Ovary (tissue), 9 donors: ENCODE results near the gene ELOB. TPM values are rescaled to one million over a fixed set of nuclear protein-coding genes. Genes with fewer than 3 reads are reported as not detected.
"Not testable (repeated sequence)": the region's sequence is repeated elsewhere in the genome, so short reads cannot be mapped to it uniquely, and the experiment has no call there.

Experiments
- DNase-seq, 5 donors: peaks; one replicate each; pipeline ENCODE4 v3.0.0-alpha.2; 2019 to 2020
- H3K27ac ChIP-seq, 2 donors: fragments of 200-600 bp; one replicate each; pipeline versions ENCODE4 v1.5.1 to v1.8.0; 2019 to 2022
- H3K27me3 ChIP-seq: fragments of 200-600 bp; one replicate; pipeline ENCODE4 v1.8.0; 2022
- H3K36me3 ChIP-seq: fragments of 200-600 bp; sonication (generic); one replicate; pipeline ENCODE4 v1.5.1; 2019
- H3K4me1 ChIP-seq: one replicate; pipeline ENCODE4 v1.8.1; 2013; ENCODE audit warnings: mild to moderate bottlenecking, moderate library complexity; ENCODE audit not compliant: insufficient read depth
- H3K4me3 ChIP-seq: fragments of 200-600 bp; sonication (generic); one replicate; pipeline ENCODE4 v1.5.1; 2017
- H3K9me3 ChIP-seq, 2 donors: fragments of 200-600 bp in 1 of 2; sonication (generic) in 1 of 2; one replicate each; pipeline versions ENCODE4 v1.5.1 to v1.8.1; 2013 to 2019; ENCODE audit warnings: mild to moderate bottlenecking in 1 of 2, moderate library complexity in 1 of 2
- CTCF ChIP-seq, 3 donors: fragments of 450-650 bp in 2 of 3; fragments of 200-600 bp in 1 of 3; IDR thresholded peaks; one replicate each; pipeline versions ENCODE4 v1.5.1 to v1.8.0; 2016 to 2022; ENCODE audit warnings: antibody characterized with exemption in 3 of 3, mild to moderate bottlenecking in 1 of 3
- EP300 ChIP-seq: sonication (generic); formaldehyde crosslinking; IDR thresholded peaks from one replicate; pipeline ENCODE4 v1.6.1; 2017; ENCODE audit warnings: antibody characterized with exemption
- POLR2A ChIP-seq: fragments of 450-650 bp; IDR thresholded peaks from one replicate; pipeline ENCODE4 v1.6.1; 2017; ENCODE audit warnings: antibody characterized with exemption, mild to moderate bottlenecking, moderate library complexity
- WGBS, 3 donors: extraction: QIAGEN DNeasy Blood & Tissue Kit in 1 of 3; methylation state at CpG; one replicate each; pipeline versions ENCODE4 v1.1.5 to v1.1.7; 2013 to 2017; 5-methylcytosine and 5-hydroxymethylcytosine counted together
- intact Hi-C, 4 donors: fragments of 100-400 bp; cut with DNase I; formaldehyde crosslinking; loops; one replicate each; pipeline versions ENCODE4 v1.11.0 to v1.15.1; 2022 to 2023
- polyA plus RNA-seq, 2 donors: library from polyadenylated mRNA; stranded (reverse); fragments of 200-250 nt in 1 of 2; fragments of 350-450 nt in 1 of 2; fragmentation: Illumina TruSeq in 1 of 2; extraction: RNeasy Lipid Tissue Mini Kit (QIAGEN cat#74804) in 1 of 2; gene quantifications; one replicate each; pipeline ENCODE4 v1.2.3, GENCODE V29; 2013 to 2014
- small RNA-seq: library from RNA; depleted of rRNA; stranded (forward); fragments of <200 nt; gene quantifications from one replicate; pipeline ENCODE3, GENCODE V24; 2016
- total RNA-seq, 7 donors: library from RNA; depleted of rRNA in 2 of 7; stranded (reverse); fragments of >200 nt in 2 of 7; fragmentation: NEBNext Ultra II Directional in 3 of 7; extraction: Animal tissue kit (Norgen Biotek cat#: 25700) in 3 of 7; gene quantifications; one replicate each; pipeline versions ENCODE4 v1.1.0 to v1.2.4, GENCODE V29; 2016 to 2023
- donor health status: DM: no; HTN: no; CAD: no; lungs with moderate emphysema.
- donor health status: DM: no; HTN: no; CAD: no.
- donor health status: Bipolar disorder and iron deficiency.
- donor health status: DM: yes; HTN: yes; CAD: no.
- donor health status: DM: no; HTN: no; CAD: no.
- donor health status: DM: yes; HTN: yes; CAD: no.

ELOB gene
- total and polyA plus RNA-seq, 9 donors = 8.9 to 498 (median 172) TPM

- no peak overlapping the region for H3K27ac ChIP-seq
- no peaks in the 10 kb centered on the region for H3K27me3 ChIP-seq
- H3K9me3 ChIP-seq = no peaks in the 10 kb centered on the region
- intact Hi-C loops = no loop called here
- no peak for DNase-seq
- H3K4me1 ChIP-seq = no peaks in the 10 kb centered on the region
- WGBS, 3 donors = 68 to 75% (median 73%) methylated on average over 7 of the region's 7 CpGs
- TF ChIP-seq POLR2A (no peak), CTCF (IDR thresholded peaks at IDR 0.05) (no peak), EP300 (no peak)
- no peak overlapping the region for H3K4me3 ChIP-seq
- H3K36me3 ChIP-seq = no peaks in the 10 kb centered on the region
These were observed 52.9 kb downstream of the ELOB start for GRCh38 chr16:2724088-2724676.

- DNase-seq = peak in 1 of 5 donors; percentile 30
- H3K27me3 ChIP-seq, intact Hi-C loops, H3K36me3 ChIP-seq, H3K27ac ChIP-seq, H3K9me3 ChIP-seq, H3K4me1 ChIP-seq: not testable (repeated sequence)
- 33 to 41% (median 36%) methylated on average over 14 of the region's 14 CpGs for WGBS, 3 donors
- H3K4me3 ChIP-seq = peak overlapping the region; percentile 54
These were observed 55.4 kb downstream of the ELOB start for GRCh38 chr16:2721634-2722173.

Small RNA genes within 50 kb of the gene (small RNA-seq; reads per million reads assigned to genes)
- not detected for gene SNORA3C

Other genes starting within 250 kb of the ELOB start
- gene CEMP1, start 245.9 kb downstream of the ELOB start, total RNA-seq = 1 to 10 TPM in 1 of 7 donors, under 1 TPM in 3, not detected in 3; 0.36 to 1.0 (median 0.41) TPM
- under 1 TPM in 1 of 2 donors, not detected in 1; 0.33 TPM for gene CEMP1, start 245.9 kb downstream of the ELOB start, polyA plus RNA-seq
- 10 to 100 TPM; 19.1 to 53.2 (median 37.4) TPM for gene PDPK1, start 239.3 kb downstream of the ELOB start, total RNA-seq
- 10 to 100 TPM; 14.6 to 27.2 TPM for gene PDPK1, start 239.3 kb downstream of the ELOB start, polyA plus RNA-seq
- 10 to 100 TPM; 12.4 to 19.8 (median 14.3) TPM for gene KCTD5, start 94.8 kb downstream of the ELOB start, total RNA-seq
- gene KCTD5, start 94.8 kb downstream of the ELOB start, polyA plus RNA-seq = 10 to 100 TPM; 12.2 to 12.4 TPM
- 1 to 10 TPM in 3 of 7 donors, under 1 TPM in 4; 0.46 to 1.3 (median 0.92) TPM for gene PRSS27, start 57.1 kb downstream of the ELOB start, total RNA-seq
- 1 to 10 TPM in 1 of 2 donors, not detected in 1; 1.3 TPM for gene PRSS27, start 57.1 kb downstream of the ELOB start, polyA plus RNA-seq
- gene SRRM2, start 24.6 kb downstream of the ELOB start, total RNA-seq = 100 to 1,000 TPM; 300 to 736 (median 470) TPM
- 100 to 1,000 TPM; 524 to 602 TPM for gene SRRM2, start 24.6 kb downstream of the ELOB start, polyA plus RNA-seq
- 10 to 100 TPM in 1 of 7 donors, 1 to 10 TPM in 1, under 1 TPM in 3, not detected in 2; 0.36 to 26.8 (median 0.82) TPM for gene PRSS33, start 10.3 kb upstream of the ELOB start, total RNA-seq
- not detected for gene PRSS33, start 10.3 kb upstream of the ELOB start, polyA plus RNA-seq
- under 1 TPM in 1 of 7 donors, not detected in 6; 0.20 TPM for gene PRSS41, start 21.2 kb upstream of the ELOB start, total RNA-seq
- gene PRSS41, start 21.2 kb upstream of the ELOB start, polyA plus RNA-seq = not detected
- 1 to 10 TPM in 3 of 7 donors, under 1 TPM in 1, not detected in 3; 0.87 to 9.3 (median 2.4) TPM for gene PRSS21, start 40.0 kb upstream of the ELOB start, total RNA-seq
- under 1 TPM in 1 of 2 donors, not detected in 1; 0.53 TPM for gene PRSS21, start 40.0 kb upstream of the ELOB start, polyA plus RNA-seq
- gene ZG16B, start 53.0 kb upstream of the ELOB start, total RNA-seq = 1 to 10 TPM in 1 of 7 donors, under 1 TPM in 3, not detected in 3; 0.32 to 1.0 (median 0.45) TPM
- 1 to 10 TPM in 1 of 2 donors, under 1 TPM in 1; 0.28 to 1.8 TPM for gene ZG16B, start 53.0 kb upstream of the ELOB start, polyA plus RNA-seq
- 1 to 10 TPM in 4 of 7 donors, under 1 TPM in 1, not detected in 2; 0.60 to 7.2 (median 1.3) TPM for gene PRSS22, start 80.9 kb upstream of the ELOB start, total RNA-seq
- under 1 TPM in 1 of 2 donors, not detected in 1; 0.10 TPM for gene PRSS22, start 80.9 kb upstream of the ELOB start, polyA plus RNA-seq
- 10 to 100 TPM; 24.7 to 46.0 (median 30.6) TPM for gene FLYWCH2, start 105.9 kb upstream of the ELOB start, total RNA-seq
- 10 to 100 TPM in 1 of 2 donors, 1 to 10 TPM in 1; 3.0 to 50.9 TPM for gene FLYWCH2, start 105.9 kb upstream of the ELOB start, polyA plus RNA-seq
- 10 to 100 TPM; 31.4 to 66.9 (median 55.3) TPM for gene FLYWCH1, start 134.7 kb upstream of the ELOB start, total RNA-seq
- 10 to 100 TPM in 1 of 2 donors, 1 to 10 TPM in 1; 2.2 to 37.2 TPM for gene FLYWCH1, start 134.7 kb upstream of the ELOB start, polyA plus RNA-seq
- gene KREMEN2, start 187.0 kb upstream of the ELOB start, total RNA-seq = under 1 TPM in 4 of 7 donors, not detected in 3; 0.18 to 0.57 (median 0.23) TPM
- not detected for gene KREMEN2, start 187.0 kb upstream of the ELOB start, polyA plus RNA-seq
- gene PAQR4, start 192.1 kb upstream of the ELOB start, total RNA-seq = 1 to 10 TPM in 4 of 7 donors, under 1 TPM in 3; 0.30 to 5.7 (median 2.4) TPM
- 1 to 10 TPM; 1.4 to 1.5 TPM for gene PAQR4, start 192.1 kb upstream of the ELOB start, polyA plus RNA-seq
- 1 to 10 TPM in 3 of 7 donors, under 1 TPM in 2, not detected in 2; 0.23 to 2.6 (median 1.1) TPM for gene PKMYT1, start 203.2 kb upstream of the ELOB start, total RNA-seq
- gene PKMYT1, start 203.2 kb upstream of the ELOB start, polyA plus RNA-seq = under 1 TPM in 1 of 2 donors, not detected in 1; 0.52 TPM
- gene CLDN9, start 235.6 kb upstream of the ELOB start, total RNA-seq = under 1 TPM in 4 of 7 donors, not detected in 3; 0.11 to 0.24 (median 0.19) TPM
- gene CLDN9, start 235.6 kb upstream of the ELOB start, polyA plus RNA-seq = not detected
- gene CLDN6, start 240.9 kb upstream of the ELOB start, total RNA-seq = 1 to 10 TPM in 1 of 7 donors, not detected in 6; 1.8 TPM
- not detected for gene CLDN6, start 240.9 kb upstream of the ELOB start, polyA plus RNA-seq
- gene TNFRSF12A, start 243.1 kb upstream of the ELOB start, total RNA-seq = 10 to 100 TPM in 2 of 7 donors, 1 to 10 TPM in 5; 3.7 to 52.5 (median 8.6) TPM
- 1 to 10 TPM; 7.9 to 8.1 TPM for gene TNFRSF12A, start 243.1 kb upstream of the ELOB start, polyA plus RNA-seq
- 10 to 100 TPM; 15.9 to 73.1 (median 55.1) TPM for gene HCFC1R1, start 246.7 kb upstream of the ELOB start, total RNA-seq
- gene HCFC1R1, start 246.7 kb upstream of the ELOB start, polyA plus RNA-seq = 10 to 100 TPM; 27.5 to 82.0 TPM
- gene THOC6, start 246.8 kb upstream of the ELOB start, total RNA-seq = 10 to 100 TPM in 6 of 7 donors, 1 to 10 TPM in 1; 6.7 to 21.0 (median 15.6) TPM
- gene THOC6, start 246.8 kb upstream of the ELOB start, polyA plus RNA-seq = 10 to 100 TPM in 1 of 2 donors, 1 to 10 TPM in 1; 3.5 to 14.3 TPM